Measurements from ENCODE around the gene MTHFSD. TPM values are rescaled to one million over a fixed set of nuclear protein-coding genes. Genes with fewer than 3 reads are reported as not detected.

The MTHFSD gene
- total and polyA plus RNA-seq, 10 donors: 9.1 to 32.1 (median 18.0) TPM

- WGBS, 5 donors: 75 to 93% (median 83%) methylated on average over 12 to 16 of the region's 16 CpGs
- H3K4me1 ChIP-seq: peaks cover 10 to 31% (median 19%) of the 10 kb centered on the region in 6 donors
- H3K4me3 ChIP-seq: peak overlapping the region in 2 of 8 donors; percentile 15 to 53
- no peaks in the 10 kb centered on the region for H3K9me3 ChIP-seq
- DNase-seq: no peak
- TF ChIP-seq, protein P1, sequence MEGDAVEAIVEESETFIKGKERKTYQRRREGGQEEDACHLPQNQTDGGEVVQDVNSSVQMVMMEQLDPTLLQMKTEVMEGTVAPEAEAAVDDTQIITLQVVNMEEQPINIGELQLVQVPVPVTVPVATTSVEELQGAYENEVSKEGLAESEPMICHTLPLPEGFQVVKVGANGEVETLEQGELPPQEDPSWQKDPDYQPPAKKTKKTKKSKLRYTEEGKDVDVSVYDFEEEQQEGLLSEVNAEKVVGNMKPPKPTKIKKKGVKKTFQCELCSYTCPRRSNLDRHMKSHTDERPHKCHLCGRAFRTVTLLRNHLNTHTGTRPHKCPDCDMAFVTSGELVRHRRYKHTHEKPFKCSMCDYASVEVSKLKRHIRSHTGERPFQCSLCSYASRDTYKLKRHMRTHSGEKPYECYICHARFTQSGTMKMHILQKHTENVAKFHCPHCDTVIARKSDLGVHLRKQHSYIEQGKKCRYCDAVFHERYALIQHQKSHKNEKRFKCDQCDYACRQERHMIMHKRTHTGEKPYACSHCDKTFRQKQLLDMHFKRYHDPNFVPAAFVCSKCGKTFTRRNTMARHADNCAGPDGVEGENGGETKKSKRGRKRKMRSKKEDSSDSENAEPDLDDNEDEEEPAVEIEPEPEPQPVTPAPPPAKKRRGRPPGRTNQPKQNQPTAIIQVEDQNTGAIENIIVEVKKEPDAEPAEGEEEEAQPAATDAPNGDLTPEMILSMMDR (IDR thresholded peaks at IDR 0.05 in 8 of 11, conservative IDR thresholded peaks at IDR 0.05 in 3 of 11): no peak
- no peak for TF ChIP-seq POLR2AphosphoS5 (IDR thresholded peaks at IDR 0.05)
- no peak for TF ChIP-seq POLR2A (IDR thresholded peaks at IDR 0.05)
- H3K27me3 ChIP-seq (replicated peaks in 1 of 7): peaks cover 0 to 98% (median 65%) of the 10 kb centered on the region in 7 donors
- no peak overlapping the region for H3K27ac ChIP-seq
- H3K36me3 ChIP-seq: no peaks in the 10 kb centered on the region
- intact Hi-C loops (cut with DNase I; ENCODE audit: low total_unique reads): loop anchor here (5.0 kb wide), 2 partner anchors 177 to 702 kb away; no protein-coding TSS in a partner anchor
These were observed 35.9 kb downstream of the MTHFSD start for GRCh38 chr16:86519007-86519648.

DNA sequence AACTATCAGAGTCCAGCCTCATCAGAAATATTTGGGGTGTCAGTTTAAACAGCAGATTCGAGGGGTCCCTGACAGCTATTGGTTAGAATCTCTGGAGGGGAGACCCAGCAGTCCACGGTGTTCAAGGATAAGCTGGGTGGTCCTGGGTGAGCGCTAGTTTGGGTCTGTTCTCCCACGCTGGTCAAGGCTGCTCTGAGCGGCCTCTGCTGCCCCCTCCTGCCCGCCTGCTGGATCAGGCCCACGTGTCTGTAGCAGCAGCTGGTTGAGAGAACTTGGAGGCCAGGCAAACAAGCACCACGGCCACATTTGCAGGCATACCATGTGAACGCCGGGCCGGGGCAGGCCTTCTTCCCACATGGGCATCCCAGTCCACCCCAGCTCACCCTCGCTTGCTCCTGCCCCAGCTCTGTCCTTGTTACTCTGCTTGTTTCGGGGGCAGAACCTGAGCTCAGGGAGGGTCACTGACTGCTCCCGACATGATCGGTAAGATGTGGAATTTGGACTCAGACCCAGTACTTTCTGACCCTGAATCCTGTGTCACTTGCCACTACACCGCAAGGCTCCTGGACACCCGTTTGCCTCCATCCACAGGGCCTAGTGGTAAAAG, 37.3 kb downstream of the MTHFSD start:
- intact Hi-C loops (cut with DNase I; ENCODE audit: low total_unique reads): loop anchor here (5.0 kb wide), 2 partner anchors 175 to 700 kb away; no protein-coding TSS in a partner anchor

GRCh38 chr16:86517033-86517432, 38.0 kb downstream of the MTHFSD start:
- TF ChIP-seq, protein P1 (IDR thresholded peaks at IDR 0.05 in 8 of 11, conservative IDR thresholded peaks at IDR 0.05 in 3 of 11): no peak
- TF ChIP-seq POLR2AphosphoS5 (IDR thresholded peaks at IDR 0.05) (no peak), POLR2A (IDR thresholded peaks at IDR 0.05) (no peak)
- Histone ChIP-seq H3K4me1 (peaks cover 10 to 35% (median 19%) of the 10 kb centered on the region in 6 donors), H3K27me3 (replicated peaks in 1 of 7) (peaks cover 0 to 100% (median 79%) of the 10 kb centered on the region in 7 donors), H3K27ac (no peak overlapping the region), H3K9me3 (no peaks in the 10 kb centered on the region), H3K4me3 (no peak overlapping the region), H3K36me3 (no peaks in the 10 kb centered on the region)
- DNase-seq: no peak
- WGBS, 5 donors: 50 to 57% (median 55%) methylated on average over 9 of the region's 9 CpGs
- intact Hi-C loops (cut with DNase I; ENCODE audit: low total_unique reads): loop anchor here (5.0 kb wide), 2 partner anchors 175 to 700 kb away; no protein-coding TSS in a partner anchor

More for the DNA sequence above, 37.3 kb downstream of the MTHFSD start:
- no peaks in the 10 kb centered on the region for H3K9me3 ChIP-seq
- WGBS, 5 donors: 24 to 28% (median 26%) methylated on average over 14 to 17 of the region's 17 CpGs
- H3K27ac ChIP-seq: no peak overlapping the region
- peaks cover 10 to 31% (median 19%) of the 10 kb centered on the region in 6 donors for H3K4me1 ChIP-seq
- DNase-seq: no peak
- H3K36me3 ChIP-seq: no peaks in the 10 kb centered on the region
- no peak overlapping the region for H3K4me3 ChIP-seq
- peaks cover 0 to 98% (median 72%) of the 10 kb centered on the region in 7 donors for H3K27me3 ChIP-seq (replicated peaks in 1 of 7)
- TF ChIP-seq POLR2AphosphoS5 (IDR thresholded peaks at IDR 0.05) (peak in 1 of 3 donors; percentile 12), POLR2A (IDR thresholded peaks at IDR 0.05) (no peak)
- TF ChIP-seq, protein P1 (IDR thresholded peaks at IDR 0.05 in 8 of 11, conservative IDR thresholded peaks at IDR 0.05 in 3 of 11): peak; percentile 4 to 72 (median 56)

- Histone ChIP-seq H3K36me3 (no peaks in the 10 kb centered on the region), H3K9me3 (no peaks in the 10 kb centered on the region), H3K4me1 (peaks cover 10 to 39% (median 19%) of the 10 kb centered on the region in 6 donors), H3K27ac (no peak overlapping the region), H3K4me3 (no peak overlapping the region), H3K27me3 (replicated peaks in 1 of 7) (peaks cover 0 to 100% (median 80%) of the 10 kb centered on the region in 7 donors)
- TF ChIP-seq, protein P1 (IDR thresholded peaks at IDR 0.05 in 8 of 11, conservative IDR thresholded peaks at IDR 0.05 in 3 of 11): no peak
- intact Hi-C loops (cut with DNase I; ENCODE audit: low total_unique reads): loop anchor here (5.0 kb wide), 2 partner anchors 174 to 699 kb away; no protein-coding TSS in a partner anchor
- WGBS, 5 donors: 8 to 40% (median 26%) methylated on average over 13 to 29 of the region's 29 CpGs
- no peak for DNase-seq
These were observed 38.4 kb downstream of the MTHFSD start for GRCh38 chr16:86516623-86517003.

All from spleen (tissue), 11 donors.